ENCODE data around the gene IPO13. TPM values are rescaled to one million over a fixed set of nuclear protein-coding genes. Genes with fewer than 3 reads are reported as not detected.

The IPO13 gene
- total RNA-seq, 1 experiment from 2014 or later = 25.0 TPM

DNA sequence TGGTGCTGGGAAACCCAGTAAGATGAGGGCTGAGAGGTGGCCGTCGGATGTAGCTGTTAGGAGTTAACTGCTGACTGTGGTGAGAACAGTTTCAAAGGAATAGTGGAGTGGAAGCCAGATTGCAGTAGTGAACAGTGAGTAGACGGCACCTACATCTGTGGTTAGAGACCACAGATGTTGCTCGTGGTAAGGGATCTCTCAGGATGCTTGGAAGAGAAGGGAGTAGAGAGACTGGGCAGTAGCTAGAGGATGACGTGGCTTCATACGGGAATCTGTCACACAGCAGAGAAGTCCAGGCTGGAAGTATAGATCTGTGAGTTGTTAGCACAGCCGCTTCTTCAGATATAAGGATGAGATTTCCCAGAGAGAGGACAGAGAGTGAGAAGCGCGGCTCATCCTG is 20.9 kb upstream of the IPO13 start:
- H3K4me1 ChIP-seq (replicated peaks; ENCODE audit: insufficient read depth) = peaks cover 27% of the 10 kb centered on the region
- H3F3A ChIP-seq (ENCODE audit: insufficient read depth, low read depth) = peaks cover 22% of the 10 kb centered on the region; the same call in 1 of the 2 replicates
- H4K20me1 ChIP-seq (ENCODE audit: insufficient read depth) = no peaks in the 10 kb centered on the region
- DNase-seq = no peak
- POLR2A ChIA-PET (ENCODE audit: unreplicated experiment) = no interaction called here
- H2AFZ ChIP-seq = no peak overlapping the region
- H3K27ac ChIP-seq = no peak overlapping the region
- BruUV-seq (replicated peaks) = no TSS peak
- H3K9me2 ChIP-seq (ENCODE audit: insufficient read depth) = no peaks in the 10 kb centered on the region
- no peaks in the 10 kb centered on the region for H3K36me3 ChIP-seq (ENCODE audit: low read depth)
- no peaks in the 10 kb centered on the region for H3K79me2 ChIP-seq (ENCODE audit: low read depth)
- H3K4me2 ChIP-seq = no peak overlapping the region
- peaks cover 2% of the 10 kb centered on the region; the same call in 1 of the 2 replicates for H3K9me3 ChIP-seq (ENCODE audit: insufficient read depth, low read depth)
- CTCF ChIA-PET = no interaction called here
- intact Hi-C loops (cut with micrococcal nuclease; ENCODE audit: unreplicated experiment) = no loop called here
- no peak for TF ChIP-seq EZH2 (IDR thresholded peaks at IDR 0.05; ENCODE audit: low read depth)
- TF ChIP-seq, protein P1, sequence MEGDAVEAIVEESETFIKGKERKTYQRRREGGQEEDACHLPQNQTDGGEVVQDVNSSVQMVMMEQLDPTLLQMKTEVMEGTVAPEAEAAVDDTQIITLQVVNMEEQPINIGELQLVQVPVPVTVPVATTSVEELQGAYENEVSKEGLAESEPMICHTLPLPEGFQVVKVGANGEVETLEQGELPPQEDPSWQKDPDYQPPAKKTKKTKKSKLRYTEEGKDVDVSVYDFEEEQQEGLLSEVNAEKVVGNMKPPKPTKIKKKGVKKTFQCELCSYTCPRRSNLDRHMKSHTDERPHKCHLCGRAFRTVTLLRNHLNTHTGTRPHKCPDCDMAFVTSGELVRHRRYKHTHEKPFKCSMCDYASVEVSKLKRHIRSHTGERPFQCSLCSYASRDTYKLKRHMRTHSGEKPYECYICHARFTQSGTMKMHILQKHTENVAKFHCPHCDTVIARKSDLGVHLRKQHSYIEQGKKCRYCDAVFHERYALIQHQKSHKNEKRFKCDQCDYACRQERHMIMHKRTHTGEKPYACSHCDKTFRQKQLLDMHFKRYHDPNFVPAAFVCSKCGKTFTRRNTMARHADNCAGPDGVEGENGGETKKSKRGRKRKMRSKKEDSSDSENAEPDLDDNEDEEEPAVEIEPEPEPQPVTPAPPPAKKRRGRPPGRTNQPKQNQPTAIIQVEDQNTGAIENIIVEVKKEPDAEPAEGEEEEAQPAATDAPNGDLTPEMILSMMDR (conservative IDR thresholded peaks at IDR 0.05) = no peak
- no peak overlapping the region for H3K4me3 ChIP-seq
- H3K27me3 ChIP-seq (ENCODE audit: insufficient read depth, low read depth) = no peaks in the 10 kb centered on the region

DNA sequence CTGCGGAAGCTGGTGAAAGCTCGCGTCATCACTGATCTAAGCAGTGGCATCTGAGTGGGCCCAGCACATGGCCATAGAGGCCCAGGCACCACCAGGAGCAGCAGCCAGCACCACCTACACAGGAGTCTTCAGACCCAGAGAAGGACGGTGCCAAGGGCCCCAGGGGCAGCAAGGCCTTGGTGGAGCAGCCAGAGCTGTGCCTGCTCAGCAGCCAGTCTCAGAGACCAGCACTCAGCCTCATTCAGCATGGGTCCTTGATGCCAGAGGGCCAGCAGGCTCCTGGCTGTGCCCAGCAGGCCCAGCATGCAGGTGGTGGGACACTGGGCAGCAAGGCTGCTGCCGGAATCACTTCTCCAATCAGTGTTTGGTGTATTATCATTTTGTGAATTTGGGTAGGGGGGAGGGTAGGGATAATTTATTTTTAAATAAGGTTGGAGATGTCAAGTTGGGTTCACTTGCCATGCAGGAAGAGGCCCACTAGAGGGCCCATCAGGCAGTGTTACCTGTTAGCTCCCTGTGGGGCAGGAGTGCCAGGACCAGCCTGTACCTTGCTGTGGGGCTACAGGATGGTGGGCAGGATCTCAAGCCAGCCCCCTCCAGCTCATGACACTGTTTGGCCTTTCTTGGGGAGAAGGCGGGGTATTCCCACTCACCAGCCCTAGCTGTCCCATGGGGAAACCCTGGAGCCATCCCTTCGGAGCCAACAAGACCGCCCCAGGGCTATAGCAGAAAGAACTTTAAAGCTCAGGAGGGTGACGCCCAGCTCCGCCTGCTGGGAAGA is 16.4 kb upstream of the IPO13 start:
- H3K79me2 ChIP-seq (ENCODE audit: low read depth) = 0 out of 2 replicates have a peak, but pooled peaks cover 5% of the 10 kb centered on the region
- CTCF ChIA-PET = interaction anchor here (0.5 to 3.2 kb wide), 4 partner anchors 106 to 399 kb away, joined by 3 to 15 read pairs (median 4); no protein-coding TSS in a partner anchor
- POLR2A ChIA-PET (ENCODE audit: unreplicated experiment) = no interaction called here
- no peaks in the 10 kb centered on the region for H3K9me2 ChIP-seq (ENCODE audit: insufficient read depth)
- no peak overlapping the region for H2AFZ ChIP-seq
- BruUV-seq (replicated peaks) = no TSS peak
- intact Hi-C loops (cut with micrococcal nuclease; ENCODE audit: unreplicated experiment) = no loop called here
- peaks cover 47% of the 10 kb centered on the region for H3K4me1 ChIP-seq (replicated peaks; ENCODE audit: insufficient read depth)
- H3K4me3 ChIP-seq = no peak overlapping the region
- TF ChIP-seq, protein P1 (conservative IDR thresholded peaks at IDR 0.05) = peak; percentile 63
- no peak for TF ChIP-seq EZH2 (IDR thresholded peaks at IDR 0.05; ENCODE audit: low read depth)
- no peaks in the 10 kb centered on the region for H4K20me1 ChIP-seq (ENCODE audit: insufficient read depth)
- no peak for DNase-seq
- no peaks in the 10 kb centered on the region for H3K36me3 ChIP-seq (ENCODE audit: low read depth)
- peak overlapping the region; percentile 69 for H3K27ac ChIP-seq
- peaks cover 2% of the 10 kb centered on the region; the same call in 1 of the 2 replicates for H3K9me3 ChIP-seq (ENCODE audit: insufficient read depth, low read depth)
- 0 out of 2 replicates have a peak overlapping the region, but pooled peaks have one; percentile 13 for H3K4me2 ChIP-seq
- peaks cover 43% of the 10 kb centered on the region; the same call in 1 of the 2 replicates for H3F3A ChIP-seq (ENCODE audit: insufficient read depth, low read depth)
- H3K27me3 ChIP-seq (ENCODE audit: insufficient read depth, low read depth) = no peaks in the 10 kb centered on the region

DNA sequence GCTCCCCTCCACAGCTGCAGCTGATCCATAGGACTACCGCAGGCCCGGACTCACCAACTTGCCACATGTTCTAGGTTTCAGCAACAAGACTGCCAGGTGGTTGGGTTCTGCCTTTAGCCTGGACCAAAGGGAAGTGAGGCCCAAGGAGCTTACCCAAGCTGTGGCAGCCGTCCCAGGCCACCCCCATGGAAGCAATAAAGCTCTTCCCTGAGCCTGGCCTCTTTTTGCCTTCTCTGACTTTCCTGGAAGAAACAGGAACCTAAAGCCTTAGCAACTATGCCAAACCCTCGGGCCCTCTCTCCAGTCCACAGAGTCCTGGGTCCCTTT is 15.8 kb upstream of the IPO13 start:
- no peak overlapping the region for H3K27ac ChIP-seq
- H3K4me3 ChIP-seq = no peak overlapping the region
- H3K4me2 ChIP-seq = no peak overlapping the region
- ChIA-PET CTCF (interaction anchor here (0.9 to 3.2 kb wide), 3 partner anchors 106 to 283 kb away, joined by 4 to 15 read pairs (median 4); no protein-coding TSS in a partner anchor), POLR2A (ENCODE audit: unreplicated experiment) (no interaction called here)
- no peak for DNase-seq
- H2AFZ ChIP-seq = no peak overlapping the region
- H3K9me3 ChIP-seq (ENCODE audit: insufficient read depth, low read depth) = peaks cover 2% of the 10 kb centered on the region; the same call in 1 of the 2 replicates
- intact Hi-C loops (cut with micrococcal nuclease; ENCODE audit: unreplicated experiment) = no loop called here
- H3K9me2 ChIP-seq (ENCODE audit: insufficient read depth) = no peaks in the 10 kb centered on the region
- TF ChIP-seq, protein P1 (conservative IDR thresholded peaks at IDR 0.05) = no peak
- no peak for TF ChIP-seq EZH2 (IDR thresholded peaks at IDR 0.05; ENCODE audit: low read depth)
- no peaks in the 10 kb centered on the region for H3K36me3 ChIP-seq (ENCODE audit: low read depth)
- peaks cover 46% of the 10 kb centered on the region; the same call in 1 of the 2 replicates for H3F3A ChIP-seq (ENCODE audit: insufficient read depth, low read depth)
- no TSS peak for BruUV-seq (replicated peaks)
- H3K79me2 ChIP-seq (ENCODE audit: low read depth) = 0 out of 2 replicates have a peak, but pooled peaks cover 7% of the 10 kb centered on the region
- H3K4me1 ChIP-seq (replicated peaks; ENCODE audit: insufficient read depth) = peaks cover 49% of the 10 kb centered on the region
- no peaks in the 10 kb centered on the region for H4K20me1 ChIP-seq (ENCODE audit: insufficient read depth)
- no peaks in the 10 kb centered on the region for H3K27me3 ChIP-seq (ENCODE audit: insufficient read depth, low read depth)
